NCI-H748 (cell line): ENCODE results near the gene DDX39B.
"Not testable (repeated sequence)": the region's sequence is repeated elsewhere in the genome, so short reads cannot be mapped to it uniquely, and the experiment has no call there.

Experiments used
- DNase-seq: peaks from one replicate; lab custom pipeline; 2025; ENCODE audit not compliant: unreplicated experiment; lab: John Stamatoyannopoulos, UW

Gene DDX39B

DNA sequence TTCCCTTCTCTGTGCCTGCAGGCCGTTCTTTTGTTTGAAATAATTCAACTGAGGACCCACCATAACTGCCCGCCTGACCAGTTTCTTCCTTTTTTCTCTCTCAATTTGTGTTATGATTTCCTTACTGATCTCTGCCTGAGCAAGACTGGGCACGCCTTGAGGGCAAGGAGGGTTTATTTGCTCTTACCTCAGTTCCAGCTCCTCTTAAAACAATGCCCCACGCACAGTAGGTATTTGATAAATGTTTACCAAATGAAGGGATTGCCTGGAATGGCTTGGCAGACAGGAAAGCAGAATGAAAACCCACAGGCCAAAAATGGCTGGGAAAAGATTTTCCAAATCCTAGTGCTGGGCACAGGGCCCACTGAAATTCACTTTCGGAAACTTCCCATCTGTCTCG, 54.1 kb downstream of the DDX39B start:
- DNase-seq: peak; percentile 40

DNA sequence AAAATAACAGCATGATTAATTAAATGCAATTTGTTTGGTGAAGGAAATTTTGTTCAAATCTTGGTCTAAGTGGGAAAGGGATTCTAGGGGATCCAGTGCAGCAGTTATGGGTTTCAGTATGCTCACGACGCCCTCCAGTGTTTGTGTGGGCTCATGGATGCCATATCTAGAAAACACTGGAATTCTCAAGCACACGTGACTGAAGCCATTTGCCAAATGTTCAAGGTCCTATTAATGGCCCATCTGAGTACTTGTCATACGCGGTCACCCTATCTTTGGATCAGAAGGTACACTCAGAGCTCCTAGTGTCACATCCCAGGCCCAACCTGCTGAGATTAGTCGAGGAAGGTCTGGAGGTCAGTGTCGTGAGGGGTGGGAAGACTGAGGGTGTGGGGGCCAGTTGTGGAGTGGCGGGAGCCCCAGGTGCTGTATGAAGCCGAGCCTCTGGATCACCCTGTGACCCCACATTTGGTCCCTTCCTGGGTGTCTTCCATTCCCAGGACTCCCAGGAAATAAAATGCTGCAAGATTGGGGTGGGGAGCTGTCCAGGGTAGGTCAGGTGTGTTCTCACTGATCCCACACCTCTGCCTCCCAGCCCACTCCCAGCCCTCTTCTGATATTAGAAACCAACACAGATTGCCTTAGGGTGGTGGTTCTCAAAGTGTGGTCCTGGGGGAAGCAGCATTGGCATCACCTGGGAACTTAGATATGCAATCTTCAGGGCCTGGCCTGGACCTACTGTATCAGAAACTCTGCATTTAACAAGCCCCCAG, 55.6 kb downstream of the DDX39B start:
- DNase-seq: not testable (repeated sequence)

DNA sequence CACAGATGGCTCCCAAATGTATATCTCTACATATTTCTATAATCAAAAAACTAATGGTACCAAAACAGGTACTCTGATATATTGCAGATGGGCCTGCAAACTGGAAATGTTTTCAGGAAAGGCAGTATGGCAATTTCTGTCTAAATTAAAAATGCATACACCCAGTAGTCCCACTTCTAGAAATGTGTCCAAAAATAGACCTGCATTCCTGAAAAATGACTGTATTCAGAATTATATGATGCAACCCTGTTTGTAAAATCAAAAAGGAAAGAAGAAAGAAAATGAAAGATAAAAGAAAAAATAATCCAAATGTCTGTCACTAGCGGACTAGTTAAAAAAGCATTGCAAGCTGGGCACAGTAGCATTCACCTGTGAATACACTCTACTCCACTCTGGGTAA, 56.7 kb downstream of the DDX39B start:
- no peak for DNase-seq

DNA sequence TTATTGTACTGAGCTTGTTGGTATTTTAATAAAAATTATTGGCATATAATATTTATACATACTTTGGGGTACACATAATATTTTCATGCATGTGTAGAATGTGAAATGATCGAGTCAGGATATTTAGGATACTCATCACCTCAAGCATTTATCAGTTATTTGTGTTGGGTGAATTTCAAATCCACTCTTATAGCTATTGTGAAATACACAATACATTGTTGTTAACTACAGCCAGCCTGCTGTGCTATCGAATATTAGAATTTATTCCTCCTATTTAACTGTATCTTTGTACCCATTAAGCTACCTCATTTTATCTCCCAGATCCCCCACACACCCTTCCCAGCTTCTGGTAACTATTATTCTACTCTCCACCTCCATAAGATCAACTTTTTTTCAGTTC, 58.4 kb downstream of the DDX39B start:
- DNase-seq: no peak

DNA sequence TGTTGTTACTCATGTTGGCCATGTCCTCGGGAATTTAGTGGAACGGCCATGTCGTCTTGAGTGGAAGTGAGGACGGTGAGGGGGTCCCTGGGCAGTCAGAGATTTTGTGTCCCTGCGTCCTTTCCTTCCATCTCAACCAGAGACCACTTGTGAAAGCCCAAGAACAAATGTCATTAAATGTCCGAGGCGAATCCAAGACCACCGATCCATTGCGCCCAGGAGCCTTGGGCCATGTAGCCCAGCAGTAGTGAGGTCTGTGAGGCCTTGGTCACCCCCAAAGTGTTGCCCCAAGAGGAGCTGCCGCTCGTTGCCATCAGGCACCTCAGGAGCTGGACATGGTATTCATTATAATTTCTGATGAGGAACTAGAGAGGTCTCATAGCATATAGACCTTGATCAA, 61.2 kb downstream of the DDX39B start:
- DNase-seq: no peak
